Panc1 (cell line): ENCODE results near the gene CMKLR1. TPM values are rescaled to one million over a fixed set of nuclear protein-coding genes. Genes with fewer than 3 reads are reported as not detected.

Experiments
- ATAC-seq: fragments of 200-7000 bp; cut with Tn5 transposase; 2 replicates; pipeline ENCODE4 v1.9.1; 2020; ENCODE audit warnings: mild to moderate bottlenecking, moderate library complexity
- BruUV-seq: library from RNA; stranded (reverse); fragments of 400-500 nt; replicated peaks from 2 replicates; lab custom pipeline; 2021; lab: Mats Ljungman, UMichigan
- CTCF ChIA-PET: fragments of 300-600 bp; sonication (Branson Sonifier 250); formaldehyde crosslinking; loops from one replicate; lab custom pipeline; 2022; ENCODE audit warnings: antibody characterized with exemption; lab: Charles Lee
- POLR2A ChIA-PET: fragments of 300-600 bp; sonication (Branson Sonifier 250); formaldehyde crosslinking; loops from one replicate; lab custom pipeline; 2022; ENCODE audit warnings: antibody characterized with exemption; lab: Charles Lee
- DNase-seq: peaks from one replicate; pipeline ENCODE4 v3.0.0-alpha.2; 2010; ENCODE audit warnings: low read depth, low spot score
- H3K27ac ChIP-seq: 2 replicates; pipeline ENCODE4 v1.5.1; 2011; ENCODE audit warnings: mild to moderate bottlenecking, low read length, inconsistent platforms
- H3K27me3 ChIP-seq: fragments of 200-500 bp; sonication (Bioruptor generic); 2 replicates; pipeline ENCODE4 v1.6.0; 2014; ENCODE audit warnings: low read length, inconsistent platforms; ENCODE audit not compliant: control insufficient read depth, insufficient read depth
- H3K36me3 ChIP-seq: fragments of 200-500 bp; sonication (Bioruptor generic); 2 replicates; pipeline ENCODE4 v1.5.1; 2014; ENCODE audit warnings: inconsistent platforms, mild to moderate bottlenecking, low read length, moderate library complexity; ENCODE audit not compliant: control insufficient read depth, insufficient read depth
- H3K4me1 ChIP-seq: 2 replicates; pipeline ENCODE4 v1.5.1; 2011; ENCODE audit warnings: inconsistent platforms, mild to moderate bottlenecking, low read length, moderate library complexity; ENCODE audit not compliant: control insufficient read depth, insufficient read depth
- H3K4me3 ChIP-seq, 2 experiments: 2 replicates each; pipeline ENCODE4 v1.5.1; 2011 to 2012; ENCODE audit warnings: low read depth in 2 of 2, low read length in 2 of 2, mild to moderate bottlenecking in 2 of 2, inconsistent platforms in 1 of 2, moderate library complexity in 1 of 2
- H3K9me3 ChIP-seq: fragments of 200-500 bp; sonication (Bioruptor generic); 2 replicates; pipeline ENCODE4 v1.5.1; 2014; ENCODE audit warnings: low read depth, mild to moderate bottlenecking, inconsistent platforms, low read length, moderate library complexity; ENCODE audit not compliant: control insufficient read depth, insufficient read depth
- POLR2AphosphoS5 ChIP-seq: IDR thresholded peaks from 2 replicates; pipeline ENCODE4 v1.6.1; 2012; ENCODE audit warnings: mild to moderate bottlenecking, low read depth, low read length, moderate library complexity
- SIN3A ChIP-seq: IDR thresholded peaks from 2 replicates; pipeline ENCODE4 v1.6.1; 2012; ENCODE audit warnings: low read depth, mild to moderate bottlenecking, low read length, moderate library complexity, borderline replicate concordance; ENCODE audit not compliant: insufficient read depth
- TCF7L2 ChIP-seq: IDR thresholded peaks from 2 replicates; pipeline ENCODE4 v1.6.1; 2011; ENCODE audit warnings: mild to moderate bottlenecking, low read depth, low read length, inconsistent platforms
- in situ Hi-C: cut with HindIII; loops from 2 replicates; pipeline ENCODE4 v1.10.0; 2016; ENCODE audit warnings: low sequenced_read_pairs, low pct_unique_long_range_greater_than_20kb
- intact Hi-C: fragments of 100-400 bp; cut with micrococcal nuclease; formaldehyde crosslinking; loops from one replicate; pipeline ENCODE4 v1.10.0; 2022; ENCODE audit not compliant: unreplicated experiment
- total RNA-seq: library from RNA; stranded (reverse); gene quantifications from one replicate; pipeline ENCODE4 v1.2.1, GENCODE V29; 2021; ENCODE audit not compliant: unreplicated experiment
- TF ChIP-seq, protein P1 (sequence below): fragments of 450-650 bp; IDR thresholded peaks from 2 replicates; pipeline ENCODE4 v1.5.1; 2017; ENCODE audit warnings: mild to moderate bottlenecking
- TF ChIP-seq, protein P2 (sequence below), 2 experiments: IDR thresholded peaks; 2 replicates each; pipeline ENCODE4 v1.6.1; 2011 to 2012; ENCODE audit warnings: low read depth in 2 of 2, control low read depth in 1 of 2, low read length in 1 of 2, mild to moderate bottlenecking in 1 of 2, moderate library complexity in 1 of 2; ENCODE audit not compliant: insufficient read depth in 1 of 2

The CMKLR1 gene
- total RNA-seq, 1 experiment from 2014 or later, result 0.03 TPM

DNA sequence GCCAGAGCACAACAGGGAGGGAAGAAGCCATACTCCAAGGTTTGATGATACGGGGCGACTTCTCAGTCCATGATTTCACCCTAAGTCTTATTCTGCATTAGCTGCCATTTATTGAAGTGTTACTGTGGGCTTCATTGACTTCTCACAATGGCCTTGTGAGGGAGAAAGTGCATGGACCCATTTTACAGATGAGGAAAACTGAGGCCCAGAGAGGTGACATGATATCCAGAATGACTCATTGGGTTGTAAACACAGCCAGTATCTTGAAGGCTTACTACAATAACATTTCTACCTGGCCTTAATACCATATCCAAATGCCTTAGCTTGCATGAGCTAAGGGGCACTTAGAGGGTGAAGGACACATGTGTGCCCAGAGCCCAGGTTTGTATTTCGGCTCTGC lies 100.6 kb downstream of the CMKLR1 start:
- TF ChIP-seq, protein P1, sequence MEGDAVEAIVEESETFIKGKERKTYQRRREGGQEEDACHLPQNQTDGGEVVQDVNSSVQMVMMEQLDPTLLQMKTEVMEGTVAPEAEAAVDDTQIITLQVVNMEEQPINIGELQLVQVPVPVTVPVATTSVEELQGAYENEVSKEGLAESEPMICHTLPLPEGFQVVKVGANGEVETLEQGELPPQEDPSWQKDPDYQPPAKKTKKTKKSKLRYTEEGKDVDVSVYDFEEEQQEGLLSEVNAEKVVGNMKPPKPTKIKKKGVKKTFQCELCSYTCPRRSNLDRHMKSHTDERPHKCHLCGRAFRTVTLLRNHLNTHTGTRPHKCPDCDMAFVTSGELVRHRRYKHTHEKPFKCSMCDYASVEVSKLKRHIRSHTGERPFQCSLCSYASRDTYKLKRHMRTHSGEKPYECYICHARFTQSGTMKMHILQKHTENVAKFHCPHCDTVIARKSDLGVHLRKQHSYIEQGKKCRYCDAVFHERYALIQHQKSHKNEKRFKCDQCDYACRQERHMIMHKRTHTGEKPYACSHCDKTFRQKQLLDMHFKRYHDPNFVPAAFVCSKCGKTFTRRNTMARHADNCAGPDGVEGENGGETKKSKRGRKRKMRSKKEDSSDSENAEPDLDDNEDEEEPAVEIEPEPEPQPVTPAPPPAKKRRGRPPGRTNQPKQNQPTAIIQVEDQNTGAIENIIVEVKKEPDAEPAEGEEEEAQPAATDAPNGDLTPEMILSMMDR, result no peak
- TF ChIP-seq POLR2AphosphoS5, result no peak
- TF ChIP-seq, protein P2, sequence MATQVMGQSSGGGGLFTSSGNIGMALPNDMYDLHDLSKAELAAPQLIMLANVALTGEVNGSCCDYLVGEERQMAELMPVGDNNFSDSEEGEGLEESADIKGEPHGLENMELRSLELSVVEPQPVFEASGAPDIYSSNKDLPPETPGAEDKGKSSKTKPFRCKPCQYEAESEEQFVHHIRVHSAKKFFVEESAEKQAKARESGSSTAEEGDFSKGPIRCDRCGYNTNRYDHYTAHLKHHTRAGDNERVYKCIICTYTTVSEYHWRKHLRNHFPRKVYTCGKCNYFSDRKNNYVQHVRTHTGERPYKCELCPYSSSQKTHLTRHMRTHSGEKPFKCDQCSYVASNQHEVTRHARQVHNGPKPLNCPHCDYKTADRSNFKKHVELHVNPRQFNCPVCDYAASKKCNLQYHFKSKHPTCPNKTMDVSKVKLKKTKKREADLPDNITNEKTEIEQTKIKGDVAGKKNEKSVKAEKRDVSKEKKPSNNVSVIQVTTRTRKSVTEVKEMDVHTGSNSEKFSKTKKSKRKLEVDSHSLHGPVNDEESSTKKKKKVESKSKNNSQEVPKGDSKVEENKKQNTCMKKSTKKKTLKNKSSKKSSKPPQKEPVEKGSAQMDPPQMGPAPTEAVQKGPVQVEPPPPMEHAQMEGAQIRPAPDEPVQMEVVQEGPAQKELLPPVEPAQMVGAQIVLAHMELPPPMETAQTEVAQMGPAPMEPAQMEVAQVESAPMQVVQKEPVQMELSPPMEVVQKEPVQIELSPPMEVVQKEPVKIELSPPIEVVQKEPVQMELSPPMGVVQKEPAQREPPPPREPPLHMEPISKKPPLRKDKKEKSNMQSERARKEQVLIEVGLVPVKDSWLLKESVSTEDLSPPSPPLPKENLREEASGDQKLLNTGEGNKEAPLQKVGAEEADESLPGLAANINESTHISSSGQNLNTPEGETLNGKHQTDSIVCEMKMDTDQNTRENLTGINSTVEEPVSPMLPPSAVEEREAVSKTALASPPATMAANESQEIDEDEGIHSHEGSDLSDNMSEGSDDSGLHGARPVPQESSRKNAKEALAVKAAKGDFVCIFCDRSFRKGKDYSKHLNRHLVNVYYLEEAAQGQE (IDR thresholded peaks at IDR 0.05; ENCODE audit: insufficient read depth in 1 of 2, low read depth in 2 of 2, low read length in 1 of 2), result no peak
- TF ChIP-seq SIN3A, result no peak
- TF ChIP-seq TCF7L2, result no peak
- Histone ChIP-seq H3K27ac (no peak overlapping the region), H3K4me3 (no peak overlapping the region), H3K4me1 (no peaks in the 10 kb centered on the region), H3K36me3 (no peaks in the 10 kb centered on the region), H3K27me3 (peaks cover 5% of the 10 kb centered on the region), H3K9me3 (no peaks in the 10 kb centered on the region)
- no TSS peak for BruUV-seq
- CTCF ChIA-PET, result no interaction called here
- DNase-seq (no peak), ATAC-seq (no peak)
- POLR2A ChIA-PET, result no interaction called here
- in situ Hi-C loops (no loop called here), intact Hi-C loops (no loop called here)

Other genes starting within 250 kb of the CMKLR1 start
- gene WSCD2, start 210.0 kb downstream of the CMKLR1 start, total RNA-seq, result 0.64 TPM
- gene FICD, start 176.0 kb upstream of the CMKLR1 start, total RNA-seq, result 10.1 TPM
- 55.9 TPM for gene SART3, start 221.9 kb upstream of the CMKLR1 start, total RNA-seq
- gene ISCU, start 223.3 kb upstream of the CMKLR1 start, total RNA-seq, result 66.1 TPM